GM21528 (cell line): ENCODE measurements around the gene GPR33.
"Not testable (repeated sequence)": the region's sequence is repeated elsewhere in the genome, so short reads cannot be mapped to it uniquely, and the experiment has no call there.

Experiments used
- ATAC-seq: cut with Tn5 transposase; IDR thresholded peaks from one replicate; pipeline ENCODE4 v1.9.1; 2021; ENCODE audit warnings: mild to moderate bottlenecking, moderate library complexity; ENCODE audit not compliant: unreplicated experiment, low FRiP score

GPR33 gene

DNA sequence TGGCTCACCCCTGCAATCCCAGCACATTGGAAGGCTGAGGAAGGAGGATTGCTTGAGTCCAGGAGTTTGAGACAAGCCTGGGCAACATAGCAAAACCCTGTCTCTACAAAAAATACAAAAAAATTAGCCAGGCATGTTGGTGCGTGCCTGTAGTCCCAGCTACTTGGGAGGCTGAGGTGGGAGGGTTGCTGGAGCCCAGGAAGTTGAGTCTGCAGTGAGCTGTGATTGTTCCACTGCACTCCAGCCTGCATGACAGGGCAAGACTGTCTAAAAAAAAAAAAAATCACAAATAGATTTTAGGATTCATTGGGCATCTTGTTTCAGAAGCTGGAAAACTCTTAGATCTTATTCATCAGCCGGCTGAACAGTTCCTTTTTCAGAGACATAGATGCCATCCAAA is 25.4 kb downstream of the GPR33 start:
- ATAC-seq: not testable (repeated sequence)

DNA sequence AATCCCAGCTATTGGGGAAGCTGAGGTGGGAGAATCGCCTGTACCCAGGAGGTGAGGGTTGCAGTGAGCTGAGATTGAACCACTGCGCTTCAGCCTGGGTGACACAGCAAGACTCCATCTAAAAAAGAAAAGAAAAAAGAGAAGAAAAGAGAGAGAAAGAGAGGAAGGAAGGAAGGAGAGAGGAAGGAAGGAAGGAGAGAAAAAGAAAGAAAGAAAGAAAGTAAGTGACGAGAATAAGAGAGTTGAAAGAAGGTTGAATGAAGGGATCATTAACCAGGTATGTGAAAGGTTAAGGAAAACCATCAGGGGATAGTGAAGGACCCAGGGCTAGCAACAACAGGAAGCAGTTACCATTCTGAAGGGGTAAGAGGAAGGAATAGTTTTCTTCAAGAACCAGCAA is 26.3 kb downstream of the GPR33 start:
- no peak for ATAC-seq

DNA sequence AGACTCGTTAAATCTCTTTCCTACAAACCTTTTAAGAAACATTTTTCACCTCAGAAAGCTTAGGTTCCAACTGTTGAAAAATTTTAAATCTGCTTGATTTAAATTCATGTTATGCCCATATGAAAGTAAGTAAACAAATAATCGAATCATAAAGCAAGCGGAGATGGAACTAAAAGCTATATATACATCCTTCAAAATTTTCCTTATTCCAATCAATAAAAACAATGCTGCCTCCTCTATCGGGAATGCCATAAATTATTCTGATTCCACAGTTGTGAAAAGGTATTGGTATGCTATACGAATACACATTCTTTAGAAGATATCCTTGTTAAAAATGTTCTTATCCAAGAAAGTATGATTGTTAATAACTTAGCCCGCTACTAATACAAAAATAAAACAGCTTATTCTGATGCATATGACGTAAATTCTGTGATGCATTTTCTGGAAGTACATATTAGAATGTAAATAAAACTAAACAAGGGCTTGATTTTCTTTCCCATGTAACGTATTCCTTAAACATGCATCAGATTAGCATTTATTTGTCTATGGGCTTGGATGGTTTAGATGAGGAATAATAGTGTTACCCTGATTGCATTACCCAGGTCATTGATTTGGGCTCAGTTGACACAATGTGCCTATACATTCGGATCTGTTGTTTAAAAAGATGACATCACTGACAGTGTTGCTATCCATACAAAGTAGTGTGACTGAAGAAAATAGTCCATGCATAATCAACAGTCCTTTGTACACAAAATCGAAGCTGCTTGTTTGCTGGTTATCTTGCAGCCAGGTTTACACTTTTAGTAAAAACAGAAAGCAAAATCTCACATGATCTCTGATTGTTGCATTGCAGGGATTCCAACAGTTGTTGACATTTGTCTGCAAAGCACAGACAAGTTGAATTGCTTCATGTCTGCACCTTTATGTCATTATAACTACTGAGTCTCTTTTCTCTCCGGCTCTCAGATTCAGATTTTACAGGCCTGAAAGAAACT is 29.9 kb downstream of the GPR33 start:
- ATAC-seq: peak; percentile 0

DNA sequence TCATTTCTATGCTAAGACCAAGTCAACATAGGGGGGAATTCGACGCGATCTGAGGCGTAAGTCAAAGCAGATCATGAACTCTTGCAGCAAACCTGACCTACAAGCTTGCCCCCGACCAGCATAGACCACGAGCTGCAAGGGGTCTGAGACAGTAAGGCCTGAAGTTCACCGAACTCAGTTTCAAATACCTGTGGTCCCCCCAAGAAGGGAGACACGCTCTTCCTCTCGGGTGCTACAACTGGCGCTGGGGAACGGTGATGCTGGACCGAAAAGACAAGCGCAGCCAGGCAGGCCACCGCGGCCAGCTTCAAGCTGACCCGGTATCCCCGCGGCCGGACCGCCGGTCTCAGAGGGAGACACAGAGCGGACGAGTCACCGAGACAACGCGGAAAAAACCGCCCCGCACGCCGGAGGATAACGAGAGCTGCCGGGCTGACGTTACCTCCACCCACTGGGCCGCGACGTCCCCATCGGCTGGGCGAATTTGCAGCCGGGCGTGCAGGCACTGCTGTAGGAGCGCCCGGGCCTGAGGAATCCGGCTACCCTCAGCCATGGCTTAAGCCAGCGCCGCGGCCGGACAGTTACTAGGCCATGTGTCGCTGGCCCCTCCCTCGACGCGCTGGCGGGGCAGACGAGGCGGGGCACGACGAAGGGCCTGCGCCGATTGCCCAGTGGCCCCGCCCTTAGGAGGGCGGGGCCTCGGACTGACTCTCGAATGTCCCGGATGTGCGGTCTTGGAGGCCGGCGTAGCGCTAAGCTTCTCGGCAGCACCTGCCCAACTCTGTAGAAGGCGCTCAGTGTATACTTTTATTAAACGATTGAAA is 30.8 kb downstream of the GPR33 start, which contains the start of gene DTD2:
TSS of gene DTD2 (minus strand) at position 666 of the 824 bp plus-strand sequence. CDS start at position 553, 113 bp downstream.
- ATAC-seq: peak; percentile 99

DNA sequence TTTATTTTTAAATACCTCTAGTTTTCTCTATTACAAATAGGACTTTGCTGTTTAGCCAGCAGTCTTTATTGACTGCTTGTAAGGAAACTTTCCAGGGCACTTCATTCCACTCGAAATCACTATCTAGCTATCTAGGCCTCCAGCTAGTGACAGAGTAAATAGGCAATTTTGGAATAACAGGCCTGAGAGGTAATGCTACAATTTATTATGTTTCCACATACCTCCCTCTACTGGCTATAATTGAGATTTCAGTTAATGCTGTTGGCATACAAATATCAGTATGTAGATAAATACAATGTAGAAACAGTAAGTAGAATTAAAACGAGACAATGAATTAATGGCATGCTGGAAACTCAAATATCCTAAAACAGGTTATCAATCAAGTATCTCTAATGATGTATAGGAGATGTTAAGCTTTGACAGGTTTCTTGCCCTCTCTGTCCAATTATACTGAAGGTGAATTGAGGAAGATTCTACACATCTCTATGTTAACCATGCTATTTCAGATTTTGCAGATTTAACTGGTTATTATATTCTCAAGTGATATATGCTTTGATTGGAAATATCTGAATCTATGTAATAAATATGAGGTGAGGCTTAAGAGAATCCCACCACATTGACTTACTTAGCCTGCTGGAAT is 37.7 kb downstream of the GPR33 start:
- ATAC-seq: no peak

DNA sequence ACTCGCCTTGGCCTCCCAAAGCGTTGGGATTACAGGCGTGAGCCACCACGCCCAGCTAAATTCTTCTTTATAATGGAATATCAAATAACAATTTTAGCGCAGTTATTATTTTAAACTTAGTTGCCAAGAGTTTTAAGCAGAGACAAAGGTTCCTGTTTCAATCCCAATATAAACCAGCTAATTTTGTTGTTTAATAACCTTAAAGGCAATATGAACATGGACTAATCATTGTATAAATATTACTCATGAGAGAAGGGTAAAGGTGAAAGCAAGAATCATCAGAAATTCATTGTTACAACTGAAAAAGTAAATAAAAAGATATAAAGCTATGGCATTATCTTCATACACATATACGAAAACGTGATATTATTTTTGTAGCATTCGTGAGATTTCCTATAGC is 38.7 kb downstream of the GPR33 start:
- no peak for ATAC-seq

DNA sequence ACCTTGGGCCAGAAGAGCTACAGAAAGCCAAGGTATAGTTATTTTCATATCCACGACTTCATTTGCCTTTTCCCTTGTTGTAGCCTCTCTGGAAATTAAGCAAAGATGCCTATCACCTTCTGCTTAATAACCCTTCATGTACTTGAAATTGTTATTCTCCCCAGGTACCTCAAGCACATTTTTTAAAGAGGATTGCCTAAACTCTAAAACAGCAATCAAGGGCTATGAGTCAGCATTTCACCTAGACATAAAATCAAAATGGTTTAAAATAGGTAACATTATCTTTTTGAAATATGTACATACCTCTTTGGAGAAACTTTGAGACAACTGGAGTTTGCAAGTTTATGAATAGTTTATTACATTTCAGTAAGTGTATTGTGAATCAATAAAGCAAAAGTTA is 42.1 kb downstream of the GPR33 start:
- ATAC-seq: no peak

DNA sequence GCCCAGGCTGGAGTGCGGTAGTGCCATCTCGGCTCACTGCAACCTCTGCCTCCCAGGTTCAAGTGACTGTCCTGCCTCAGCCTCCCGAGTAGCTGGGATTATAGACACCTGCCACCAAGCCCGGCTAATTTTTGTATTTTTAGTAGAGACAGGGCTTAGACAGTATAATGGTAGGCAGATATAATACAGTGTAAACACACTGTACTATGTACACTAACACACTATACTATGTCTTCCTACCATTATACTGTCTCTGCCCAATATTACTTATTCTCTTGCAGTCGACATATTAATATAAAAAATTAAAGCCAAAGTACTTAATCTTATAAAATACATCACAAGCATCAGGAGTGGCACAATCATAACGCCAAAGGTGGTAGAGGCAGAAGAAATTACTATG is 45.6 kb downstream of the GPR33 start:
- ATAC-seq: no peak

DNA sequence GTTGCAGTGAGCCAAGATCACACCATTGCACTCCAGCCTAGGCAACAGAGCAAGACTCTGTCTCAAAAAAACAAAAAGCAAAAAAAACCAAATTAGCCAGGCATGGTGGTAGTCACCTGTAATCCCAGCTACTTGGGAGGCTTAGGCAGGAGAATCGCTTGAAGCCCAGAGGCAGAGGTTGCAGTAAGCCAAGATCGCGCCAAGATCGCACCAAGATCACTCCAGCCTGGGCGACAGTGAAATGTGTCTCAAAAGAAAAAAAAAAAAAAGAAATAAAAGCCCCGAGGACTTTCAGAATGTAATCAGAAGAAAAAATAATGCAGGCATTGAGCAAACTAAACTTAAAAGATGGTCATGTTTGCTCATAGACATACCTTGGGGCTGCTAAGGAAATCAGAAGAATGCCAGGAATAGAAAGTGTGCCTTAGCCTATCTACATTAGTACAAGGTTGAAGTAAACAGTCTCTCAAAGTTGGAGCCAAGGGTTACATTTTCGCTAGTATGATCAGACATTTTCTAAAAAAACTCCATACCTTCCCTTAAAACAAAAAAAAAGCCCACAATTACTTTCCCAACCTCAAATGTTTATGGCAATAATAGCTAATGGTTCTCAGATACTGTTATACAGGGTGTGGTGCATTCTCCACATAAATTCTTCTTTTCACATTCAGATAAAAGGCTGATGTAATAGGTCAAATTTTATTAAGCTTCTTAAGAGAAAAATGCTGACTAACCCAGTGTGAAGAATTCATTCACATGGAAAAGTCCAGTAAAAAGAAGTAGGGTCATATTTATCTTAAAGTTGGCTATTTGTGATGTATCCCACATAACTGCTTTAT is 46.3 kb downstream of the GPR33 start:
- ATAC-seq: no peak

DNA sequence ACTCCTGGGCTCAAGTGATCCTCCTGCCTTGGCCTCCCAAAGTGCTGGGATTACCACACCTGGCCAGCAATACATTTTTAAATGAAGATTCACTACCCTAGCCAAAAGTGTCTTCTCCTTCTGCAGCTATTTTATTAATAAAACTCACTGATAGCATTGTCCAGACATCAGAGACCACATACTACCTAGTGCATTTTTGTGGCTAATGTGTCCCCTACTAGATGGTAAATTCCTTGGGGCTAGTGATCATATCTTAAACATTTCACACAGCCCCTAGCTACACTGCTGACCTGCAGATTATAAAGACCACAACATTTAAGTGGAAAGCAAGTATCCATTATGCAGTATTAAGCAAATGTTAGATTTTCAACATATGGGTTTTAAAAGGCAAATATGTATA is 47.6 kb downstream of the GPR33 start:
- no peak for ATAC-seq

DNA sequence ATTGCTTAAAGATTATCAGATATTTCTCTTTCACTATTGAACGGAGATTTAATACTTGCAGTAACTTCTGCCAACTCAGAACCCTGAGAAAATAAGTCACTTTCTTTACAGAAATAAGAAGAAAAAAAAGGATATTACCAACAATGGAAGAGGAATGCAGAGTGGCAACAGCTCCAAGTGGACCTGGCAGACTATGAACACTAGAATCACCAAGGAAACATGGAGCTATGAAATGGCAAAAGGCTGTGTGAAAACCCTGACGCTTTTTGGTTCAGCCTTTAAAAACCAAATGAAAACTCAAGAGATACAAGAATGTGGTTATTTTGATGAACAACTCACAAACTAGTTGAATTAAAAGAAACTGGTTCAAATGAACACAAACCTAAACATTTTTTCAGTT is 48.3 kb downstream of the GPR33 start:
- ATAC-seq: no peak

DNA sequence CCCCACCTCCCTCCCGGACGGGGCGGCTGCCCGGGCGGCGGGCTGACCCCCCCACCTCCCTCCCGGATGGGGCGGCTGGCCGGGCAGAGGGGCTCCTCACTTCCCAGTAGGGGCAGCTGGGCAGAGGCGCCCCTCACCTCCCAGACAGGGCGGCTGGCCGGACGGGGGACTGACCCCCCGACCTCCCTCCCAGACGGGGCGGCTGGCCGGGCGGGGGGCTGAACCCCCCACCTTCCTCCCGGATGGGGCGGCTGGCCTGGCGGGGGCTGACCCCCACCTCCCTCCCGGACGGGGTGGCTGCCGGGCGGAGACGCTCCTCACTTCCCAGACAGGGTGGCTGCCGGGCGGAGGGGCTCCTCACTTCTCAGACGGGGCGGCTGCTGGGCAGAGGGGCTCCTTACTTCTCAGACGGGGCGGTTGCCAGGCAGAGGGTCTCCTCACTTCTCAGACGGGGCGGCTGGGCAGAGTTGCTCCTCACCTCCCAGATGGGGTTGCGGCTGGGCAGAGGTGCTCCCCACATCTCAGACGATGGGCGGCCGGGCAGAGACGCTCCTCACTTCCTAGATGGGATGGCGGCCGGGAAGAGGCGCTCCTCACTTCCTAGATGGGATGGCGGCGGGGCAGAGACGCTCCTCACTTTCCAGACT is 50.7 kb downstream of the GPR33 start:
- ATAC-seq: not testable (repeated sequence)

DNA sequence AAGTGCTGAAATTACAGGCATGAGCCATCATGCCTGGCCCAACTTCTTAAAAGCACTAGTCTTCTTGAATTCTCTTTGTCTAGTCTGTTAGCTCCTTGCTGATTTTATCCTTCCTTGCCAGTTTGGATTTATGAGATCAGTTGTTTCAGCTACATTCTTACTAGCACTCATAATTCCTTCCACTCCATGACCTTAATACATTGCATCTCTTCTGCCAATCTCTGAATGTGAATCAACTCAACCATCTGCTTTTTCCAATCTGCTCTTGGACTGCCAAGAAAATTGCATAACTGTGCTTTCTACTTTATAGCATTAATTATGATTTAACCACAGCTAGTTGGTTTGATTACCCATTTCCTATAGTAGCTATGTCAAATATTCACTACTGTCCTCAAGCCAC is 52.6 kb downstream of the GPR33 start:
- ATAC-seq: no peak
